Activated naive CD4-positive, alpha-beta T cell treated with anti-CD3 and anti-CD28 coated beads, Interleukin-2, amount 50 U/mL, for 72 hours (primary cell): ENCODE measurements around the gene CEP170B. TPM values are rescaled to one million over a fixed set of nuclear protein-coding genes. Genes with fewer than 3 reads are reported as not detected.

Experiments used
- ATAC-seq, 2 donors: fragments of 150-1000 bp; cut with Tn5 transposase; 2 replicates each; pipeline ENCODE4 v1.10.0; 2021; ENCODE audit warnings: mild to moderate bottlenecking in 2 of 2, moderate library complexity in 2 of 2
- DNase-seq, 2 donors: peaks; one replicate each; pipeline ENCODE4 v3.0.0; 2021 to 2022; ENCODE audit warnings: low spot score in 2 of 2
- H3K27ac Mint-ChIP-seq, 2 donors: one replicate each; pipeline ENCODE4 v1.8.0; 2022; ENCODE audit warnings: mild to moderate bottlenecking in 2 of 2, mixed read lengths in 2 of 2
- H3K36me3 Mint-ChIP-seq, 2 donors: one replicate each; pipeline ENCODE4 v1.8.0; 2022; ENCODE audit warnings: mixed read lengths in 2 of 2
- H3K9me3 Mint-ChIP-seq, 2 donors: one replicate each; pipeline ENCODE4 v1.8.0; 2022; ENCODE audit warnings: mixed read lengths in 2 of 2
- total RNA-seq, 2 donors: library from RNA; stranded (reverse); gene quantifications; one replicate each; pipeline ENCODE4 v1.2.3, GENCODE V29; 2022

Gene CEP170B
- total RNA-seq, 2 donors from 2014 or later, result 6.0 to 9.4 TPM

DNA sequence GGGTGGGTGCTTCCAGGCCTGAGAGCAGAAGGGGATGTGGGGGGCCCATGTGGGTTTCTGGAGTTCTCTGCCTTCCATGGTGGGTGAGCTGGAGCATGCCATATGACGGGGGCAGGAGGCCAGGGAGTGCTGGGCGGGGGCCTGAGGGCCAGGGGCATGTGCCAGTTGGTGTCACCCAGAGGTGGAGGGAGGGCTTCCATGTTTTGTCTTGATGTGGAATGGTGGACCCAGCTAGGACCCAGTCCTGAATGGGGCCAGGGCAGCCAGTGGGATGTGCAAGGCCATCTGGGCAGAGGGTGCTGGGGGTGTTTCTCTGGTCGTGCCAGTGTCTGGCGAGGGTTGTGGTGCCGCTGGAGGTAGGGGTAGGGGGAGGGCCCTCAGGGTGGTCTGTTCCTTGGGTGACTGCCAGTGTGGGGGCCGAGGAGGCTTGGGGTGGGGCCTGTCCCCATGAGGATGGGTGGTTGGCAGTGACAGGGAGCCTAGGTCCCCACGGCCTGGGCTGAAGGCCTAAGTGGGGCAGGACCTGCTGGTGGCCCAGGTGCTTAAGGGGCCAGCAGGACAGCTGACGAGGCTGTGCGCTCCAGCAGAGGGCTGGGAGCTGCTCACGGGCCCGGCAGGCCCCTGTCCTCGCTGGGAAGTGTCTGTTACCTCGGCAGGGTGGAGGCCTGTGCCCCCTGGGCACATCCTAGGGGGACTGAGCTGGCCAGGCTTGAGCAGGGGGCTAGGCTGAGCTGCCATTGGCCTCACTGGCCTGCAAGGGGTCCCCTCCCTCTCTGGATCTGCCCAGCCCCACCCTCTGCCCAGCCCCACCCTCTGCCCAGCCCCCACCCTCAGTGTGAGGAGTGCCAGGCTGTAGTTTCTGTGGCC, 26.8 kb downstream of the CEP170B start:
- H3K36me3 Mint-ChIP-seq, result no peaks in the 10 kb centered on the region
- H3K9me3 Mint-ChIP-seq, result no peaks in the 10 kb centered on the region
- ATAC-seq (peak in 1 of 2 donors; percentile 14), DNase-seq (peak; percentile 2 to 52)
- H3K27ac Mint-ChIP-seq, result no peak overlapping the region

DNA sequence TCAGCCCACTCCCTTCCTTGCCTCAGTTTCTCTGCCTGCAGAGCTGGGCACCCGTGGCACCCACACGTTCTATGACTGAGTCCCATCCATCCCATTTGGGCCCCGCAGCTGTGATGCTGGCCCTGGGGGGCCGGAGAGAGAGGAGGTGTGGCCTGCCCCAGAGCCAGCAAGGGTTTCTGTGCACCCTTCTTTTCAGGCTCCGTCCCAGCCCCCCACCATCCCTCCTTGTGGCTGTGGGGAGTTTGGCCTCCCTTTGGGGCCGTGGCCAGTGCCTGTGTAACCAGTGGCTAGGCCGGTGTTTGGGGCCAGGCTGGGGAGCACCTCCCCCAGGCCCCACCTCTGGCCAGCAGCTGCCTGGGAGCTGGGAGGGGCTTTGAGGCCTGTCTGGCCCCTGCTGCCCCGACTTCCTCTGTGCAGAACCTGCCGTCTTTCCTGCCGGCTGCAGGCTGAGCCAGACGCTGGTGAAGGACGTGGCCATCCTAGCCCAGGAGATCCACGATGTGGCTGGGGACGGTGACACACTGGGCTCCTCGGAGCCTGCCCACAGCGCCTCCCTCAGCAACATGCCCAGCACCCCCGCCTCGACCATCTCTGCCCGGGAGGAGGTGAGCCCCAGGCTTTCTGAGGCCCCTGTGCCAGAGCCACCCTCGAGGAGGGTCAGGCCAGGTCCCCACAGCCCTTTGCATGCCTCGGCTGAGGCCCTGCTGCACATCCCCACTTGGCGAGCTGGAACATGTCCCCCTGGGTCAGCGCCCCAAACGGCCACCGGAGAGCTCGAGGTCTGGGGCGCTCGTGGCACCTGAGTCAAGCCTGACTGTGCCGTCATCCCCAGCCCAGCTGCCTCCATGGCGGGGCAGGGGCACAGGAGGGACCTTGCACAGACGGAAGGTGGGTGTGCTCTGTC, 27.7 kb downstream of the CEP170B start:
- Mint-ChIP-seq H3K9me3 (no peaks in the 10 kb centered on the region), H3K27ac (no peak overlapping the region), H3K36me3 (no peaks in the 10 kb centered on the region)
- DNase-seq, result peak; percentile 2 to 54
- no peak for ATAC-seq

GRCh38 chr14:104893435-104894207, 28.6 kb downstream of the CEP170B start:
- Mint-ChIP-seq H3K36me3 (no peaks in the 10 kb centered on the region), H3K27ac (no peak overlapping the region), H3K9me3 (no peaks in the 10 kb centered on the region)
- peak in 1 of 2 donors; percentile 52 for DNase-seq
- ATAC-seq, result no peak

GRCh38 chr14:104894331-104895206, 29.5 kb downstream of the CEP170B start:
- DNase-seq (peak in 1 of 2 donors; percentile 45), ATAC-seq (no peak)
- Mint-ChIP-seq H3K27ac (no peak overlapping the region), H3K9me3 (no peaks in the 10 kb centered on the region), H3K36me3 (no peaks in the 10 kb centered on the region)

DNA sequence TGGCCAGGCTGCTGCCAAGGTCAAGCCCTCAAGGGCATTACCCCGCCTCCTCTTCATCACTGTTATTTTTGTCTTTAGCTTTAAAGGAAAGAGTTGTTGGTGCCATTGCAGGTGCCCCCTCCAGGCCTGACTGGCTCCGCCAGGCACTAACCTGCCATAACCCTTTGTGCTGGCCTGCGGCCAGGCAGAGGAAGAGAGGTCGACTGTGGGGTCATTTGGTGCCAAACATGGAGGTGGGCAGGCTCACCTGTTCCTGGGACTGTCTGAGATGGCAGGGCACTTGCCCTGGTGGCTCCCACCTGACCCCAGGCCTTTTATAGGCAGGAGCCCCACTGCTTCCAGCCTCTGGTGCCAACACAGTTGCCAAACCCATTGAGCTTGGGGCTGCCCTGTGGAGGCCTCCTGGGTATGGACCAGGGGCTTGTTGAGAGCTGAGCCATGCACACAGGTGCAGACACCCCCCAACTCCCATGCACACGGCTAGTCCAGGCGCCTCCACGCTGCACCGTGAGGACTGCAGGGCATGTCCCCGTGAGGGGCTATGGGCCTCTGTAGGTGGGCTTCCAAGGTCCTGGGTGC, 30.2 kb downstream of the CEP170B start:
- no peak overlapping the region for H3K27ac Mint-ChIP-seq
- H3K9me3 Mint-ChIP-seq, result no peaks in the 10 kb centered on the region
- ATAC-seq (no peak), DNase-seq (peak in 1 of 2 donors; percentile 55)
- H3K36me3 Mint-ChIP-seq, result no peaks in the 10 kb centered on the region

- ATAC-seq (no peak), DNase-seq (peak; percentile 1 to 53)
- no peaks in the 10 kb centered on the region for H3K9me3 Mint-ChIP-seq
- no peaks in the 10 kb centered on the region for H3K36me3 Mint-ChIP-seq
- no peak overlapping the region for H3K27ac Mint-ChIP-seq
These were observed 31.0 kb downstream of the CEP170B start for GRCh38 chr14:104895786-104896661.

DNA sequence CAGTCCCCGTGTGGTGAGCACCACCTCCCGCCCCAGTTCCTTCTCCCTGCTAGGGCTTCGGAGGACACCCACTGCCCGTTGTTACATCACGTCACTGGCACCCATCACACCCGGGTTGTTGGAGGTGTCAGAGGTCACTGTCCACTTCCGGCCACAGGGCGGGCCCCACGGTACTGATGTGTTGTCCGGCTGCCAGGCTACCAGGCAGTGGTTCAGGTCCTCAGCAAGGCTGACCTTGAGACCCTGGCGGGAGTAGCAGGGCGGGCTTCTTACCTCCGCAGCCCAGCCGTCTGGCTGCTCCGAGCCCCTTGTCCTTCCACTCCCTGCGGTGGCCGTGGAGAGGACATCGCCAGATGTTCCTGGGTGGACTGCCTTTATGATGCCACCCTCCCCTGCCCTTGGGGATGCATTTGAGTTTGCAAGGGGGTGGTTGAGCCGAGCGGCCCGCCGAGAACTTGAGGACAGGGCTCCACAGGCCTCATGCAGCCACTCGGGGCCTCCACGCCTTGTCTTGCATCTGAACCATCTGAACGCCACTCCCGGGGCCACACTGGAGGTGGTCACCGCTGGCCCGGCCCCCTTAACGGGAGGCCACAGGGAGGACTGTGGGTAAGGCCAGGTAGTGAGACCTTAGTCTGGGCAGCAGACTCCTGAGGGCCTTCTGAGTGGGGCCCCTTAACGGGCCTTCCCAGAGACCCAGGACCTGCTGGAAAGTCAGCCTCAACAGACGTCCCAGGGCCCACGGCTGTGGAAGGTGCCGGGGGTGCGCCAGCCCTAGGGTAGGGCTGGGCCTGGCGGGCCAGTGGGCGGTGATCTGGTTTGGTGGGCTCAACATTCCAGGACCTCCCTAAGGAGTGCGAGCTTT, 32.5 kb downstream of the CEP170B start:
- peak; percentile 1 to 47 for DNase-seq
- ATAC-seq, result no peak
- H3K36me3 Mint-ChIP-seq, result no peaks in the 10 kb centered on the region
- no peaks in the 10 kb centered on the region for H3K9me3 Mint-ChIP-seq
- H3K27ac Mint-ChIP-seq, result no peak overlapping the region

GRCh38 chr14:104898195-104898558, 33.1 kb downstream of the CEP170B start:
- Mint-ChIP-seq H3K36me3 (no peaks in the 10 kb centered on the region), H3K9me3 (no peaks in the 10 kb centered on the region), H3K27ac (no peak overlapping the region)
- ATAC-seq, result no peak
- DNase-seq, result peak in 1 of 2 donors; percentile 41

DNA sequence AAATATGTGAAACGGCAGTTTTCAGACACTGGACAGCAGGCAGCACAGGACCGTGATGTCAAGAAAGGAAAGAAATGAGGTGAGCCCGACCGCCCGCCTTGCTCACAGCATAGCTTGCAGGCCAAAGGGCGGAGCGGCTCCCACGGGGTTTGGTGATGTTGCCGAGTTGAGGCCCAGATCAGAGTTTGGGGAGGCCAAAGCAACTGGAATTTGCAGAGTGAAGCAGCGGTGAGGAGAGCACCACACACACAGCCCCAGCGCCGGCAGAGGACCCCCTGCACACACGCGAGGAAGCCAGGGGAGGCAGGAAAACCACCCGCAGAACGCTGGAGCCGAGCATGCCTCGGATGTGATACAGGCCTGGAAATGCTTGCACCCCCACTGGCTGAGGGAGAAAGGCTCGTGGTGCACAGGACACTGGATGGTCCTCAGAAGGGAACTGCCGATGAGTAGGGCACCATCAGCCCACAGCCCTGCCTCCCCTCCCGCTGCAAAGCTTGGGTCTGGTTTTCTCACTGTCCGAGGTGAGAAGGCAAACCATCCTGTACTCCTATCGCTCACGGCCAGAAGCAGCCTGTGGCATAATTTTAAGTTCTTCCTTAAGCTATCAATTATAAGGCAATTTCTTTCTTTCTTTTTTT, 33.9 kb downstream of the CEP170B start:
- Mint-ChIP-seq H3K36me3 (no peaks in the 10 kb centered on the region), H3K9me3 (no peaks in the 10 kb centered on the region), H3K27ac (no peak overlapping the region)
- ATAC-seq (no peak), DNase-seq (no peak)

- H3K27ac Mint-ChIP-seq, result no peak overlapping the region
- no peaks in the 10 kb centered on the region for H3K36me3 Mint-ChIP-seq
- H3K9me3 Mint-ChIP-seq, result no peaks in the 10 kb centered on the region
- ATAC-seq (no peak), DNase-seq (no peak)
These were observed 34.7 kb downstream of the CEP170B start for GRCh38 chr14:104899781-104900180.

DNA sequence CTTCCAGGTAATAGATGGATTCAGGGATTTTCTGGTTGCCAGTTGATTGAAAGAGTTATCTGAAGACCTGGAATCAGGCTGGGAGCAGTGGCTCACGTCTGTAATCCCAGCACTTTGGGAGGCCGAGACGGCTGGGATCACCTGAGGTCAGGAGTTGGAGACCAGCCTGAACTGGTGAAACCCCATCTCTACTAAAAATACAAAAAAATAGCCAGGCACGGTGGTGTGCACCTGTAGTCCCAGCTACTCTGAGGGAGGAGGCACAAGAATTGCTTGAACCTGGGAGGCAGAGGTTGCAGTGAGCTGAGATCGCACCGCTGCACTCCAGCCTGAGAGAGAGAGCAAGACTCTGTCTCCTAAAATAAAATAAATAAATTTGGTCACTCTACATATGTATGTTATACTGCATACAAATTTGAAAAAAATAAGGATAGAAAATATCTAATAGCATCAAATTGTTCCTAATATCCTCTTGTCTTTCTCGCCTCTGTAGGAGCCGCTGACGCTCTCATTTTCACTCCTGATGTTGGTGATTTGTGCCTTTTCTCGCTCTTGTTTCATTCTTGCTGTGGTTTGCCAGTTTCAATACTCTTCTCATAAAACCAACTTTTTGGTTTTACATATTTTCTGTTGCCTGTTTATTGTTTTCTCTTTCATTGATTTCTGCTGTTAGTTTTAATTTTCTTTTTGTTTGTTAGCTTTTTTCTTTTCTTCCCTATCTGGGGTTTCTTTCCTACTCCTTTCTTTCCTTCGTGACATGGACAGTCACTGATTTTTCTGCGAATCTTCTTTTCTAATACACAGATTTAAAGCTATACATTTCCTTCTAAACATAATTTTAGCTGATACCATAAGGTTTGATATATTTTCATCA, 35.8 kb downstream of the CEP170B start:
- ATAC-seq, result no peak
- Mint-ChIP-seq H3K9me3 (no peaks in the 10 kb centered on the region), H3K36me3 (no peaks in the 10 kb centered on the region), H3K27ac (no peak overlapping the region)
- DNase-seq, result no peak

GRCh38 chr14:104903990-104904389, 38.9 kb downstream of the CEP170B start:
- Mint-ChIP-seq H3K36me3 (no peaks in the 10 kb centered on the region), H3K27ac (no peak overlapping the region), H3K9me3 (no peaks in the 10 kb centered on the region)
- DNase-seq (no peak), ATAC-seq (no peak)
